GM12801 (cell line): ENCODE measurements around the gene UNCX.

Experiments used
- CTCF ChIP-seq: IDR thresholded peaks from one replicate; pipeline ENCODE4 v1.5.1; 2011; ENCODE audit warnings: control low read depth; ENCODE audit not compliant: insufficient read length; ENCODE audit errors: extremely low read depth

Gene UNCX

GRCh38 chr7:1232623-1233332, at the start of gene UNCX:
TSS of gene UNCX (plus strand) at chr7:1232872. CDS start at chr7:1233018, 146 bp downstream.
- TF ChIP-seq CTCF, result no peak

- TF ChIP-seq CTCF, result no peak
Measured at GRCh38 chr7:1187127-1187526, 45.5 kb upstream of the UNCX start.

GRCh38 chr7:1188720-1189294, 43.9 kb upstream of the UNCX start:
- TF ChIP-seq CTCF, result no peak

GRCh38 chr7:1189986-1190772, 42.5 kb upstream of the UNCX start:
- no peak for TF ChIP-seq CTCF

- TF ChIP-seq CTCF, result no peak
Measured at GRCh38 chr7:1192171-1192676, 40.4 kb upstream of the UNCX start.

GRCh38 chr7:1193593-1194424, 38.9 kb upstream of the UNCX start:
- TF ChIP-seq CTCF, result no peak
